ENCODE results near the gene ABT1. TPM values are rescaled to one million over a fixed set of nuclear protein-coding genes. Genes with fewer than 3 reads are reported as not detected.

The ABT1 gene
- total RNA-seq, 1 experiment from 2014 or later: 21.6 TPM

- no peak for TF ChIP-seq ZNF532 (CRISPR knock-in tag; IDR thresholded peaks at IDR 0.05; ENCODE audit: borderline replicate concordance)
- peak; percentile 87 for TF ChIP-seq HMGXB4 (CRISPR knock-in tag; IDR thresholded peaks at IDR 0.05)
- no peak for TF ChIP-seq ZMAT4 (CRISPR knock-in tag; IDR thresholded peaks at IDR 0.05)
- TF ChIP-seq ESRRA (CRISPR knock-in tag; IDR thresholded peaks at IDR 0.05; ENCODE audit: borderline replicate concordance): no peak; the same call in 1 of the 2 replicates
- no peak for TF ChIP-seq ZNF121 (CRISPR knock-in tag; IDR thresholded peaks at IDR 0.05)
- TF ChIP-seq NFATC4 (CRISPR knock-in tag; IDR thresholded peaks at IDR 0.05): no peak
- TF ChIP-seq SP1 (CRISPR knock-in tag; conservative IDR thresholded peaks at IDR 0.05): 0 out of 2 replicates have a peak, but pooled peaks have one; percentile 39
- TF ChIP-seq, protein P1, sequence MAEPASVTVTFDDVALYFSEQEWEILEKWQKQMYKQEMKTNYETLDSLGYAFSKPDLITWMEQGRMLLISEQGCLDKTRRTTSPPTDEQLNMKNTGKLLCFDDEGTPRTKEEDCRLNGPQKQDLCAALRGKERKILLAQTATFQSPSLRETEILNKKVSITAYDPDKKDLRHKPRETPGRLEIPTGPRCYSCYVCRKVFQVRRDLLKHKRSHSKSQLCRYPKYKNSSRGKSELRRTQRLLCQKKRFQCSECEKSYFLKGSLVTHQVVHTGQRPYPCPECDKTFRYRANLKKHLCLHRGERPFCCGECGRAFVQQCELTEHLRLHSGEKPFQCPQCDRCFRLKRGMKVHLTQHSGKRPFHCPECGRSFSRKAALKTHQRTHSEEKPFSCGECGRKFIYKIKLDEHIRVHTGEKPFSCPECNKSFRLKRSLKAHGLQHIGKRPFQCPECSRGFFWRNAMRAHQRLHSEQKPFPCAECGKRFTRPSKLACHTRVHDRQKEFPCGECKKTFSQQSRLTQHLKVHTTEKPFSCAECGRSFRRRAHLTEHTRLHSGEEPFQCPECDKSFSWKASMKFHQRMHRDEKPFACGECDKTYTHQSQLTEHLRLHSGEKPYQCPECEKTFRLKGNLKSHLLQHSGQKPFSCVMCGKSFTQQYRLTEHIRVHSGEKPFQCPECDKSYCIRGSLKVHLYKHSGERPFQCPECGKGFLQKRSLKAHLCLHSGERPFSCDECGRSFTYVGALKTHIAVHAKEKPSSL (CRISPR knock-in tag; conservative IDR thresholded peaks at IDR 0.05): 0 out of 2 replicates have a peak, but pooled peaks have one; percentile 45
- TF ChIP-seq MXD4 (CRISPR knock-in tag; IDR thresholded peaks at IDR 0.05; ENCODE audit: borderline replicate concordance): 0 out of 2 replicates have a peak, but pooled peaks have one; percentile 39
- TF ChIP-seq, protein P2, sequence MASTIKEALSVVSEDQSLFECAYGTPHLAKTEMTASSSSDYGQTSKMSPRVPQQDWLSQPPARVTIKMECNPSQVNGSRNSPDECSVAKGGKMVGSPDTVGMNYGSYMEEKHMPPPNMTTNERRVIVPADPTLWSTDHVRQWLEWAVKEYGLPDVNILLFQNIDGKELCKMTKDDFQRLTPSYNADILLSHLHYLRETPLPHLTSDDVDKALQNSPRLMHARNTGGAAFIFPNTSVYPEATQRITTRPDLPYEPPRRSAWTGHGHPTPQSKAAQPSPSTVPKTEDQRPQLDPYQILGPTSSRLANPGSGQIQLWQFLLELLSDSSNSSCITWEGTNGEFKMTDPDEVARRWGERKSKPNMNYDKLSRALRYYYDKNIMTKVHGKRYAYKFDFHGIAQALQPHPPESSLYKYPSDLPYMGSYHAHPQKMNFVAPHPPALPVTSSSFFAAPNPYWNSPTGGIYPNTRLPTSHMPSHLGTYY (CRISPR knock-in tag; IDR thresholded peaks at IDR 0.05): no peak
- TF ChIP-seq AR (CRISPR knock-in tag; IDR thresholded peaks at IDR 0.05): no peak
- TF ChIP-seq, protein P3, sequence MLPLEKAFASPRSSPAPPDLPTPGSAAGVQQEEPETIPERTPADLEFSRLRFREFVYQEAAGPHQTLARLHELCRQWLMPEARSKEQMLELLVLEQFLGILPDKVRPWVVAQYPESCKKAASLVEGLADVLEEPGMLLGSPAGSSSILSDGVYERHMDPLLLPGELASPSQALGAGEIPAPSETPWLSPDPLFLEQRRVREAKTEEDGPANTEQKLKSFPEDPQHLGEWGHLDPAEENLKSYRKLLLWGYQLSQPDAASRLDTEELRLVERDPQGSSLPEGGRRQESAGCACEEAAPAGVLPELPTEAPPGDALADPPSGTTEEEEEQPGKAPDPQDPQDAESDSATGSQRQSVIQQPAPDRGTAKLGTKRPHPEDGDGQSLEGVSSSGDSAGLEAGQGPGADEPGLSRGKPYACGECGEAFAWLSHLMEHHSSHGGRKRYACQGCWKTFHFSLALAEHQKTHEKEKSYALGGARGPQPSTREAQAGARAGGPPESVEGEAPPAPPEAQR (CRISPR knock-in tag; IDR thresholded peaks at IDR 0.05): no peak
- no peak for TF ChIP-seq ZNF671 (CRISPR knock-in tag; IDR thresholded peaks at IDR 0.05)
- no peak for TF ChIP-seq NFYB (CRISPR knock-in tag; conservative IDR thresholded peaks at IDR 0.05; ENCODE audit: low read depth)
- TF ChIP-seq ZNF232 (CRISPR knock-in tag; IDR thresholded peaks at IDR 0.05): no peak; the same call in 1 of the 2 replicates
- no peak for TF ChIP-seq PRDM15 (CRISPR knock-in tag; IDR thresholded peaks at IDR 0.05)
- no peak for TF ChIP-seq SMAD4 (CRISPR knock-in tag; IDR thresholded peaks at IDR 0.05)
- no peak for TF ChIP-seq MYBL2 (CRISPR knock-in tag; IDR thresholded peaks at IDR 0.05)
- no peak for TF ChIP-seq ELF4 (CRISPR knock-in tag; IDR thresholded peaks at IDR 0.05; ENCODE audit: low read depth)
These were observed 42.9 kb upstream of the ABT1 start (continued) for GRCh38 chr6:26553635-26554446.
